HCT116 (cell line): ENCODE data around the gene IRF3. TPM values are rescaled to one million over a fixed set of nuclear protein-coding genes. Genes with fewer than 3 reads are reported as not detected.

Experiments used
- ATAC-seq: fragments of 200-7000 bp; cut with Tn5 transposase; 2 replicates; pipeline ENCODE4 v1.9.1; 2020; ENCODE audit warnings: mild to moderate bottlenecking, moderate library complexity
- BruUV-seq: library from RNA; stranded (reverse); fragments of 400-500 nt; replicated peaks from 2 replicates; lab custom pipeline; 2021; lab: Mats Ljungman, UMichigan
- CTCF ChIA-PET: fragments of 300-600 bp; sonication (Branson Sonifier 250); formaldehyde crosslinking; loops from one replicate; lab custom pipeline; 2021; ENCODE audit warnings: antibody characterized with exemption; lab: Charles Lee
- POLR2A ChIA-PET: fragments of 300-600, 350-600 bp; sonication (Branson Sonifier 250); formaldehyde crosslinking; loops from one replicate; lab custom pipeline; 2021; ENCODE audit warnings: antibody characterized with exemption; lab: Charles Lee
- RAD21 ChIA-PET, 2 experiments: fragments of 300-600 bp; sonication (Branson Sonifier 250); formaldehyde crosslinking; loops; one replicate each; lab custom pipeline; 2023; ENCODE audit warnings: low total read pairs in 2 of 2; ENCODE audit not compliant: uncharacterized antibody in 2 of 2, unreplicated experiment in 2 of 2, low non-redundant PET in 1 of 2; lab: Charles Lee
- DNase-seq: peaks from one replicate; pipeline ENCODE4 v3.0.0-alpha.2; 2010; ENCODE audit warnings: low read depth, low spot score
- H2AFZ ChIP-seq: fragments of 200-600 bp; shearing (Covaris generic), sonication (generic); 2 replicates; pipeline ENCODE4 v1.6.1; 2017; ENCODE audit warnings: low read depth, mixed run types, mixed read lengths, antibody characterized with exemption, low read length; ENCODE audit not compliant: poor library complexity, severe bottlenecking
- H3K27ac ChIP-seq: 2 replicates; pipeline ENCODE4 v1.5.1; 2012; ENCODE audit warnings: low read depth, low read length
- H3K27me3 ChIP-seq: fragments of 200-600 bp; sonication (generic); 2 replicates; pipeline ENCODE4 v1.6.1; 2016; ENCODE audit warnings: mixed run types, low read length, mixed read lengths; ENCODE audit not compliant: insufficient read depth
- H3K36me3 ChIP-seq, 2 experiments: fragments of 200-500 bp in 1 of 2; fragments of 200-600 bp in 1 of 2; sonication (Bioruptor generic) in 1 of 2; sonication (generic) in 1 of 2; 2 replicates each; pipeline versions ENCODE4 v1.5.1 to v1.6.1; 2014 to 2016; ENCODE audit warnings: low read length in 2 of 2, inconsistent platforms in 1 of 2, mixed read lengths in 1 of 2, mixed run types in 1 of 2; ENCODE audit not compliant: insufficient read depth in 2 of 2, control insufficient read depth in 1 of 2
- H3K4me1 ChIP-seq, 2 experiments: fragments of 200-600 bp in 1 of 2; sonication (generic) in 1 of 2; 2 replicates each; pipeline versions ENCODE4 v1.5.1 to v1.6.1; 2012 to 2017; ENCODE audit warnings: low read length in 2 of 2, inconsistent platforms in 1 of 2, mild to moderate bottlenecking in 1 of 2, mixed read lengths in 1 of 2, mixed run types in 1 of 2, moderate library complexity in 1 of 2; ENCODE audit not compliant: insufficient read depth in 2 of 2, control insufficient read depth in 1 of 2
- H3K4me2 ChIP-seq: fragments of 200-600 bp; sonication (generic); 2 replicates; pipeline ENCODE4 v1.6.1; 2017; ENCODE audit warnings: mixed run types, low read length, mixed read lengths
- H3K4me3 ChIP-seq, 2 experiments: fragments of 200-600 bp in 1 of 2; sonication (generic) in 1 of 2; replicated peaks in 1 of 2; 2 replicates each; pipeline ENCODE4 v1.5.1; 2011 to 2016; ENCODE audit warnings: low read length in 2 of 2, control low read depth in 1 of 2, low read depth in 1 of 2, mild to moderate bottlenecking in 1 of 2, mixed read lengths in 1 of 2, mixed run types in 1 of 2
- H3K79me2 ChIP-seq: fragments of 200-600 bp; sonication (generic); 2 replicates; pipeline ENCODE4 v1.6.1; 2017; ENCODE audit warnings: mild to moderate bottlenecking, mixed run types, low read length, moderate library complexity, mixed read lengths; ENCODE audit not compliant: insufficient read depth
- H3K9ac ChIP-seq: fragments of 200-600 bp; sonication (generic); 2 replicates; pipeline ENCODE4 v1.6.1; 2016; ENCODE audit warnings: low read length, mixed read lengths
- H3K9me2 ChIP-seq: fragments of 200-600 bp; sonication (generic), shearing (Covaris generic); 2 replicates; pipeline ENCODE4 v1.6.1; 2017; ENCODE audit warnings: mixed run types, mild to moderate bottlenecking, moderate library complexity; ENCODE audit not compliant: insufficient read depth
- H3K9me3 ChIP-seq, 2 experiments: fragments of 200-500 bp in 1 of 2; fragments of 200-600 bp in 1 of 2; sonication (Bioruptor generic) in 1 of 2; sonication (generic) in 1 of 2; 2 replicates each; pipeline ENCODE4 v1.6.1; 2014 to 2017; ENCODE audit warnings: low read length in 2 of 2, mixed read lengths in 2 of 2, inconsistent platforms in 1 of 2, low read depth in 1 of 2, mild to moderate bottlenecking in 1 of 2, mixed run types in 1 of 2, moderate library complexity in 1 of 2; ENCODE audit not compliant: control insufficient read depth in 1 of 2, insufficient read depth in 1 of 2
- H4K20me1 ChIP-seq: fragments of 200-600 bp; sonication (generic), shearing (Covaris generic); 2 replicates; pipeline ENCODE4 v1.6.1; 2017; ENCODE audit warnings: mixed run types, mild to moderate bottlenecking, moderate library complexity; ENCODE audit not compliant: insufficient read depth
- EGR1 ChIP-seq: IDR thresholded peaks from 2 replicates; pipeline ENCODE4 v1.6.1; 2012; ENCODE audit warnings: low read depth
- EZH2 ChIP-seq: fragments of 200-600 bp; sonication (generic); IDR thresholded peaks from 2 replicates; pipeline ENCODE4 v1.6.1; 2017; ENCODE audit warnings: antibody characterized with exemption, mixed run types
- EZH2phosphoT487 ChIP-seq: fragments of 200-600 bp; IDR thresholded peaks from 2 replicates; pipeline ENCODE4 v1.6.1; 2018; ENCODE audit warnings: antibody characterized with exemption, borderline replicate concordance
- MAX ChIP-seq: IDR thresholded peaks from 2 replicates; pipeline ENCODE4 v1.6.1; 2012
- POLR2A ChIP-seq: IDR thresholded peaks from 2 replicates; pipeline ENCODE4 v1.7.0; 2011; ENCODE audit warnings: borderline replicate concordance; ENCODE audit not compliant: insufficient read depth, insufficient read length; ENCODE audit errors: extremely low read depth
- POLR2AphosphoS5 ChIP-seq: IDR thresholded peaks from 2 replicates; pipeline ENCODE4 v1.6.1; 2011; ENCODE audit warnings: mild to moderate bottlenecking, low read depth, low read length, moderate library complexity
- REST ChIP-seq: IDR thresholded peaks from 2 replicates; pipeline ENCODE4 v1.6.1; 2012; ENCODE audit warnings: low read depth
- SRF ChIP-seq: IDR thresholded peaks from 2 replicates; pipeline ENCODE4 v1.6.1; 2012; ENCODE audit warnings: low read depth
- intact Hi-C: fragments of 100-400 bp; cut with micrococcal nuclease; formaldehyde crosslinking; loops from 2 replicates; pipeline ENCODE4 v1.10.0; 2022
- total RNA-seq: library from RNA; stranded (reverse); gene quantifications from one replicate; pipeline ENCODE4 v1.2.1, GENCODE V29; 2021; ENCODE audit not compliant: unreplicated experiment

Gene IRF3
- total RNA-seq, 1 experiment from 2014 or later: 129 TPM

DNA sequence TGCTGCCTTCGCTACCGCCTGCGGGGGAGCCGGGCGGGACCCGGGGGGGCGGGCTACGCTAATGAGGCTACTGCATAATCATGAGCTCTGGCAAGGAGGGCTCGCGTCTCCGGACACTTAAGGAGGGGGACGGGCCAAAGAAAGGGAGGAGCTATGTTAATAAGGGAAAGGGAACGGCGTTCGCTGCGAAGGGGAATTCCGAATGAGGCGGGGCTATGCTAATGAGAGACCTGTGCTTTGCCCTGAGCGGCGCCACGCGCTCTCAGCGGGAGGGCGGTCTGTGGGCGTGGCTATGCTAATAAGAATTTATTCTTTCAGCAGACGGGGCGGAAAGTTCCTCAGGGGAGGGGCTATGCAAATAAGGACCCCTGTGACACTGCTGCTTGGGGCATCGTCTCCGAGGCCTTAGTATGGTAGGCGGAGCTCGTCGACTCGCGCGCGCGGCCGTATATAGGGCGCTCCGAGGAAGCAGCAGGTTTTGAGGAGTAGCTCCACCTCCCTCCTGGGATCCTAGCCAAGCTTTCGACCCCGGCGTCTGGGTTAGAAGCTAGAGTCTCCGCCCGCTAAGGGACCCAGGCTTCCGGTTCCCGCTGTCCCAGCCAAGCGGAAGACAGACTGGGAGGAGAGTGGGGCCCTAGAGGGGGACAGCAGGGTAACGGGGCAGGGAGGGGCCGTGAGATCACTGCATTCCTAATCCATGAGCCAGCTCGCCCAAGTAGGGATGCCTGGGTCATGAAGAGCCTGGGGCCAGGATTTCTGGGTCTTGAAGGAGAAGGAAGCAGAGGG, 25.4 kb downstream of the IRF3 start, which contains the start of gene RRAS (continued):
- TF ChIP-seq REST (no peak), SRF (peak; percentile 87), EGR1 (peak; percentile 64), EZH2 (no peak), POLR2A (peak; percentile 71), POLR2AphosphoS5 (peak; percentile 86), MAX (peak; percentile 60; the same call in 1 of the 2 replicates)

- Histone ChIP-seq H3K27me3 (no peaks in the 10 kb centered on the region), H3K27ac (peak overlapping the region; percentile 98), H3K9me2 (no peaks in the 10 kb centered on the region), H3K9me3 (no peaks in the 10 kb centered on the region), H3K4me2 (peak overlapping the region; percentile 92), H3K9ac (peak overlapping the region; percentile 99), H4K20me1 (no peaks in the 10 kb centered on the region), H3K36me3 (peaks cover 0 to 5% of the 10 kb centered on the region in 2 experiments; a peak in 3 of 4 replicates), H3K4me3 (peak overlapping the region; percentile 68 to 92), H3K79me2 (peaks cover 34% of the 10 kb centered on the region), H3K4me1 (peaks cover 15 to 45% of the 10 kb centered on the region in 2 experiments), H2AFZ (no peak overlapping the region)
- ChIA-PET RAD21 (interaction anchor here (1.1 to 1.8 kb wide), 2 partner anchors 37 to 46 kb away, joined by 6 read pairs; partner anchors contain the start of gene PRMT1 (in 1 of the 2)), CTCF (interaction anchor here (1.1 to 2.8 kb wide), 7 partner anchors 25 to 161 kb away, joined by 4 to 23 read pairs (median 11); partner anchors contain the start of gene PRMT1), POLR2A (interaction anchor here (0.7 to 4.7 kb wide), 24 partner anchors 9 to 851 kb away, joined by 3 to 92 read pairs (median 6); partner anchors contain the start of genes ALDH16A1, BCL2L12, DKKL1 and IRF3)
- TF ChIP-seq EZH2phosphoT487: no peak
- no peak for TF ChIP-seq REST
- ATAC-seq (no peak), DNase-seq (no peak)
- intact Hi-C loops: loop anchor here (1.0 to 2.0 kb wide), 5 partner anchors 25 to 73 kb away; partner anchors contain the start of genes NOSIP and PRRG2
- TSS peak; percentile 11 for BruUV-seq
Measured at GRCh38 chr19:49639401-49640112, 26.1 kb downstream of the IRF3 start.
